ENCODE results near the gene BNC2.
"Not testable (repeated sequence)": the region's sequence is repeated elsewhere in the genome, so short reads cannot be mapped to it uniquely, and the experiment has no call there.

BNC2 gene

GRCh38 chr9:16447946-16448345, 422.5 kb downstream of the BNC2 start:
- Histone ChIP-seq H3K79me1 (ENCODE audit: low read length) (no peaks in the 10 kb centered on the region), H2BK15ac (replicated peaks; ENCODE audit: low read depth) (no peak overlapping the region)

DNA sequence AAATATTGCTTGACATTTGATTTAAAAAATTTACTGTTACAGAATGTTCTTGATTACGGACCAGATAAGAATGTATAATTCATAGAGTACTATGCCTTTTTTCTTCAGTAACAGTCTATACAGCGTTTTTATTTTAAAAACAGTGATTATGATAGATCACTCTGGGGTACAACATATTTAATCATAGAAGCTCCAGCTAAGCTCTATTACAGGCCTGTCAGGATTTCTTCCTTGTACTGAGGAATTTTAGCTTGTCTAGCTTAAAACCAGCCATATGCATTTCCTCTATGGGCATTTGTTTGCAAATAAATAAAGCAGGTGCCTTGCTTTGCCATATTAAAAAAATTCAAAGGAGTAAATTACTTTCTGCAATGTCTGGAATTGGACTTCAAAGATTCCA, 423.8 kb downstream of the BNC2 start:
- Histone ChIP-seq H3K4ac (ENCODE audit: low read depth, low read length) (no peak overlapping the region), H3K4me3 (ENCODE audit: low read length) (no peak overlapping the region), H3K79me2 (ENCODE audit: control insufficient read depth, insufficient read depth, low read length) (no peaks in the 10 kb centered on the region), H4K5ac (ENCODE audit: low read length) (no peak overlapping the region), H3K4me1 (ENCODE audit: control insufficient read depth, low read depth, low read length) (no peaks in the 10 kb centered on the region), H2BK5ac (ENCODE audit: low read length) (no peak overlapping the region), H2BK15ac (replicated peaks; ENCODE audit: low read depth) (no peak overlapping the region), H3K36me3 (ENCODE audit: control insufficient read depth, insufficient read depth, low read length) (no peaks in the 10 kb centered on the region), H3K56ac (ENCODE audit: low read length) (no peak overlapping the region), H3K9ac (ENCODE audit: low read length) (no peak overlapping the region), H3K4me2 (ENCODE audit: low read length) (no peak overlapping the region), H3K27me3 (ENCODE audit: insufficient read depth, low read length, poor library complexity) (no peaks in the 10 kb centered on the region), H2BK120ac (ENCODE audit: low read depth, low read length) (no peak overlapping the region), H3K23ac (ENCODE audit: low read length) (no peak overlapping the region), H3K79me1 (ENCODE audit: low read length) (no peaks in the 10 kb centered on the region), H3K27ac (ENCODE audit: low read depth, low read length) (no peak overlapping the region), H2AK5ac (ENCODE audit: low read length) (no peak overlapping the region), H3K18ac (ENCODE audit: low read length) (no peak overlapping the region), H4K8ac (ENCODE audit: low read depth, low read length) (no peak overlapping the region)
- no CpG with 5 or more reads among the region's 2 CpGs for WGBS (ENCODE audit: extremely low coverage, insufficient coverage, low lambda C conversion rate)
- no peak for DNase-seq

More at GRCh38 chr9:16447946-16448345, 422.5 kb downstream of the BNC2 start:
- H3K9ac ChIP-seq (ENCODE audit: low read length) = no peak overlapping the region
- no peak for DNase-seq
- H3K4me1 ChIP-seq (ENCODE audit: control insufficient read depth, low read depth, low read length) = no peaks in the 10 kb centered on the region
- no peak overlapping the region for H3K23ac ChIP-seq (ENCODE audit: low read length)
- H3K79me2 ChIP-seq (ENCODE audit: control insufficient read depth, insufficient read depth, low read length) = no peaks in the 10 kb centered on the region
- no CpG with 5 or more reads among the region's 3 CpGs for WGBS (ENCODE audit: extremely low coverage, insufficient coverage, low lambda C conversion rate)
- no peak overlapping the region for H3K27ac ChIP-seq (ENCODE audit: low read depth, low read length)
- no peak overlapping the region for H3K18ac ChIP-seq (ENCODE audit: low read length)
- H3K27me3 ChIP-seq (ENCODE audit: insufficient read depth, low read length, poor library complexity) = no peaks in the 10 kb centered on the region
- no peak overlapping the region for H4K8ac ChIP-seq (ENCODE audit: low read depth, low read length)
- no peak overlapping the region for H3K4ac ChIP-seq (ENCODE audit: low read depth, low read length)
- H3K36me3 ChIP-seq (ENCODE audit: control insufficient read depth, insufficient read depth, low read length) = no peaks in the 10 kb centered on the region
- H3K4me3 ChIP-seq (ENCODE audit: low read length) = no peak overlapping the region
- H2BK120ac ChIP-seq (ENCODE audit: low read depth, low read length) = no peak overlapping the region
- no peak overlapping the region for H3K4me2 ChIP-seq (ENCODE audit: low read length)
- no peak overlapping the region for H4K5ac ChIP-seq (ENCODE audit: low read length)
- no peak overlapping the region for H2BK5ac ChIP-seq (ENCODE audit: low read length)
- H3K56ac ChIP-seq (ENCODE audit: low read length) = no peak overlapping the region
- no peak overlapping the region for H2AK5ac ChIP-seq (ENCODE audit: low read length)

DNA sequence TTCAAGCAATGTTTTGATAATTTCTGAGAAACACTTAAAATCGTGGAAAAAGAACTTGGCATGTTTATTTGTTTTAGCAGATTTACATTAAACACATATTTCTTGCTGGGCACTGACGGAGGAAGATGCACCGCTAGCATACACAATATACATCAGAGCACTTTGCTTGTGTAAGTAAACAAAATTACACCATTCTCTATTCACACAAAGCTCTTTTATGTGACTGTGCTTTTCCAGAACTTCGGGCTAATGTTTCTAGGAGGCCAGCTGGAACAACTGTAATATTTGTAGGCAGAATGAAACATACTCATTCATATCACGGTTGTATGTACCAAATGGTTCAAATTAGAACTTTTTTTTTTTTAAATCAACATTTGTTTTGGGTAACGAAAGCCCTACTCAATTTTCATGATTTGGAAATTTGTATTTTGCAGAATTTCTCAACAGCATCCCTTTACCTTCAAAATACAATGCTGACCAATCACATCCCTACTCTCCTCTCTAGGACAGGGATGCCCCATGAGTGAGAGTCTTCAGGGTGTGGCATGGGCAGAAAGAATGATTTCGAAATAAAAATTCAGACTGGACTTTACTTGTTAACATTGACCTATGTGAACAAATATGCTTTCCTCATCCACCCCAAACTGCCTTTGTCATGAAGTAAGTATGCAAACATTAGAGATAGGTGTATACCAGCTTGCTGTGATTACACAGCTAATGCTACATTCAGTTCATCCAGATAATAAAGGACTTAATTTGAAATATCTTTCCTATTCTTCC, 425.1 kb downstream of the BNC2 start:
- Histone ChIP-seq H2BK120ac (ENCODE audit: low read depth, low read length) (no peak overlapping the region), H2AK5ac (ENCODE audit: low read length) (no peak overlapping the region)

DNA sequence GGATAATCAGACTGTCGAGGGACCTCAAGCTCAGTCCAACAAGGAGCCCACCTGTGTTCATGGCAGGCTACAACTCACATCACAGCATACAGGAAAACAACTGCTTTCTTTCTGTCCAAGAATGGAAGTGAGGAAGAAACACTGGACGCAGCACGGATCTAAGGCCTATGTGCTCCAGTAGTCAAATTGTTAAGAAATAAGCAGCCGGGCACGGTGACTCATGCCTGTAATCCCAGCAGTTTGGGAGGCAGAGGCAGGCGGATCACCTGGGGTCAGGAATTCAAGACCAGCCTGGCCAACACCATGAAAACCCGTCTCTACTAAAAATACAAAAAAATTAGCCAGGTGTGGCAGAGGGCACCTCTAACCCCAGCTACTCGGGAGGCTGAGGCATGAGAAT, 427.8 kb downstream of the BNC2 start:
- Histone ChIP-seq H4K8ac (ENCODE audit: low read depth, low read length) (no peak overlapping the region), H3K18ac (ENCODE audit: low read length) (peak overlapping the region; percentile 75), H3K56ac (ENCODE audit: low read length) (no peak overlapping the region), H3K36me3 (ENCODE audit: control insufficient read depth, insufficient read depth, low read length) (no peaks in the 10 kb centered on the region), H3K4me1 (ENCODE audit: control insufficient read depth, low read depth, low read length) (no peaks in the 10 kb centered on the region), H3K23ac (ENCODE audit: low read length) (peak overlapping the region; percentile 68), H2BK5ac (ENCODE audit: low read length) (no peak overlapping the region), H3K27me3 (ENCODE audit: insufficient read depth, low read length, poor library complexity) (no peaks in the 10 kb centered on the region), H3K27ac (ENCODE audit: low read depth, low read length) (no peak overlapping the region), H3K79me1 (ENCODE audit: low read length) (no peaks in the 10 kb centered on the region), H3K4me2 (ENCODE audit: low read length) (no peak overlapping the region), H4K5ac (ENCODE audit: low read length) (no peak overlapping the region), H2AK5ac (ENCODE audit: low read length) (no peak overlapping the region), H2BK15ac (replicated peaks; ENCODE audit: low read depth) (no peak overlapping the region), H3K9ac (ENCODE audit: low read length) (no peak overlapping the region), H3K4me3 (ENCODE audit: low read length) (no peak overlapping the region), H3K4ac (ENCODE audit: low read depth, low read length) (no peak overlapping the region), H3K79me2 (ENCODE audit: control insufficient read depth, insufficient read depth, low read length) (no peaks in the 10 kb centered on the region), H2BK120ac (ENCODE audit: low read depth, low read length) (no peak overlapping the region)
- no CpG with 5 or more reads among the region's 8 CpGs for WGBS (ENCODE audit: extremely low coverage, insufficient coverage, low lambda C conversion rate)
- DNase-seq = peak; percentile 56

More for the DNA sequence above, 425.1 kb downstream of the BNC2 start:
- no peak overlapping the region for H3K23ac ChIP-seq (ENCODE audit: low read length)
- no peaks in the 10 kb centered on the region for H3K79me1 ChIP-seq (ENCODE audit: low read length)
- H3K36me3 ChIP-seq (ENCODE audit: control insufficient read depth, insufficient read depth, low read length) = no peaks in the 10 kb centered on the region
- H3K27me3 ChIP-seq (ENCODE audit: insufficient read depth, low read length, poor library complexity) = no peaks in the 10 kb centered on the region
- H3K79me2 ChIP-seq (ENCODE audit: control insufficient read depth, insufficient read depth, low read length) = no peaks in the 10 kb centered on the region
- H3K18ac ChIP-seq (ENCODE audit: low read length) = no peak overlapping the region
- H4K5ac ChIP-seq (ENCODE audit: low read length) = no peak overlapping the region
- H3K4me1 ChIP-seq (ENCODE audit: control insufficient read depth, low read depth, low read length) = no peaks in the 10 kb centered on the region
- H3K27ac ChIP-seq (ENCODE audit: low read depth, low read length) = no peak overlapping the region
- H2BK15ac ChIP-seq (replicated peaks; ENCODE audit: low read depth) = no peak overlapping the region
- no CpG with 5 or more reads among the region's 7 CpGs for WGBS (ENCODE audit: extremely low coverage, insufficient coverage, low lambda C conversion rate)
- H3K9ac ChIP-seq (ENCODE audit: low read length) = no peak overlapping the region
- no peak overlapping the region for H3K4me2 ChIP-seq (ENCODE audit: low read length)
- DNase-seq = no peak
- H3K4me3 ChIP-seq (ENCODE audit: low read length) = no peak overlapping the region
- H2BK5ac ChIP-seq (ENCODE audit: low read length) = no peak overlapping the region
- no peak overlapping the region for H3K4ac ChIP-seq (ENCODE audit: low read depth, low read length)
- H3K56ac ChIP-seq (ENCODE audit: low read length) = no peak overlapping the region
- H4K8ac ChIP-seq (ENCODE audit: low read depth, low read length) = no peak overlapping the region

- no peaks in the 10 kb centered on the region for H3K79me1 ChIP-seq (ENCODE audit: low read length)
- H3K27me3 ChIP-seq (ENCODE audit: insufficient read depth, low read length, poor library complexity) = no peaks in the 10 kb centered on the region
- no peak overlapping the region for H3K9ac ChIP-seq (ENCODE audit: low read length)
- no peak for DNase-seq
- no peaks in the 10 kb centered on the region for H3K79me2 ChIP-seq (ENCODE audit: control insufficient read depth, insufficient read depth, low read length)
- H3K4me3 ChIP-seq (ENCODE audit: low read length) = no peak overlapping the region
- no peak overlapping the region for H4K8ac ChIP-seq (ENCODE audit: low read depth, low read length)
- no peaks in the 10 kb centered on the region for H3K4me1 ChIP-seq (ENCODE audit: control insufficient read depth, low read depth, low read length)
- no peak overlapping the region for H2AK5ac ChIP-seq (ENCODE audit: low read length)
- no peak overlapping the region for H3K56ac ChIP-seq (ENCODE audit: low read length)
- WGBS (ENCODE audit: extremely low coverage, insufficient coverage, low lambda C conversion rate) = no CpG with 5 or more reads among the region's 4 CpGs
- H3K4ac ChIP-seq (ENCODE audit: low read depth, low read length) = no peak overlapping the region
- H3K18ac ChIP-seq (ENCODE audit: low read length) = no peak overlapping the region
- no peak overlapping the region for H3K27ac ChIP-seq (ENCODE audit: low read depth, low read length)
- no peak overlapping the region for H2BK5ac ChIP-seq (ENCODE audit: low read length)
- no peaks in the 10 kb centered on the region for H3K36me3 ChIP-seq (ENCODE audit: control insufficient read depth, insufficient read depth, low read length)
- no peak overlapping the region for H3K4me2 ChIP-seq (ENCODE audit: low read length)
- no peak overlapping the region for H2BK120ac ChIP-seq (ENCODE audit: low read depth, low read length)
- H4K5ac ChIP-seq (ENCODE audit: low read length) = no peak overlapping the region
- no peak overlapping the region for H3K23ac ChIP-seq (ENCODE audit: low read length)
- H2BK15ac ChIP-seq (replicated peaks; ENCODE audit: low read depth) = no peak overlapping the region
Observed at GRCh38 chr9:16441791-16442190, 428.7 kb downstream of the BNC2 start.

GRCh38 chr9:16438831-16439230, 431.6 kb downstream of the BNC2 start:
- H3K79me1 ChIP-seq (ENCODE audit: low read length) = not testable (repeated sequence)

More at GRCh38 chr9:16438831-16439230, 431.6 kb downstream of the BNC2 start:
- not testable (repeated sequence) for H3K4me2 ChIP-seq (ENCODE audit: low read length); H3K18ac ChIP-seq (ENCODE audit: low read length); H4K8ac ChIP-seq (ENCODE audit: low read depth, low read length); H3K27ac ChIP-seq (ENCODE audit: low read depth, low read length); H3K4ac ChIP-seq (ENCODE audit: low read depth, low read length); H3K4me1 ChIP-seq (ENCODE audit: control insufficient read depth, low read depth, low read length); H2BK120ac ChIP-seq (ENCODE audit: low read depth, low read length); H3K4me3 ChIP-seq (ENCODE audit: low read length); H3K79me2 ChIP-seq (ENCODE audit: control insufficient read depth, insufficient read depth, low read length); H3K23ac ChIP-seq (ENCODE audit: low read length); H3K27me3 ChIP-seq (ENCODE audit: insufficient read depth, low read length, poor library complexity); H3K36me3 ChIP-seq (ENCODE audit: control insufficient read depth, insufficient read depth, low read length); H2BK5ac ChIP-seq (ENCODE audit: low read length); DNase-seq; H4K5ac ChIP-seq (ENCODE audit: low read length); H2BK15ac ChIP-seq (replicated peaks; ENCODE audit: low read depth); H2AK5ac ChIP-seq (ENCODE audit: low read length); H3K9ac ChIP-seq (ENCODE audit: low read length); H3K56ac ChIP-seq (ENCODE audit: low read length)
- WGBS (ENCODE audit: extremely low coverage, insufficient coverage, low lambda C conversion rate) = no CpG with 5 or more reads among the region's 6 CpGs
